ENCODE results near the gene THSD4.

The THSD4 gene

GRCh38 chr15:71088155-71088554 is 27.1 kb upstream of the THSD4 start:
- H3K27me3 ChIP-seq (ENCODE audit: insufficient read depth, poor library complexity, severe bottlenecking) = no peaks in the 10 kb centered on the region

GRCh38 chr15:71088683-71089082 is 26.6 kb upstream of the THSD4 start:
- no peak overlapping the region for H3K27ac ChIP-seq (replicated peaks)
- no peaks in the 10 kb centered on the region for H3K27me3 ChIP-seq (ENCODE audit: insufficient read depth, poor library complexity, severe bottlenecking)
- TF ChIP-seq REST (IDR thresholded peaks at IDR 0.05; ENCODE audit: insufficient replicate concordance, low read depth) = no peak
- TF ChIP-seq GABPA (IDR thresholded peaks at IDR 0.05; ENCODE audit: low read depth) = no peak
- TF ChIP-seq SPI1 (IDR thresholded peaks at IDR 0.05; ENCODE audit: borderline replicate concordance, low read depth) = no peak
- no peak for TF ChIP-seq CTCF (IDR thresholded peaks at IDR 0.05; ENCODE audit: insufficient read depth, low read length)
- TF ChIP-seq POLR2AphosphoS5 (IDR thresholded peaks at IDR 0.05; ENCODE audit: low read depth) = no peak
- no peak overlapping the region for H3K4me3 ChIP-seq (replicated peaks; ENCODE audit: insufficient read depth, low read length)
- DNase-seq (ENCODE audit: low read depth in 1 of 2, low spot score in 1 of 2) = no peak

More at GRCh38 chr15:71088155-71088554, 27.1 kb upstream of the THSD4 start:
- DNase-seq (ENCODE audit: low read depth in 1 of 2, low spot score in 1 of 2) = no peak
- no peak overlapping the region for H3K27ac ChIP-seq (replicated peaks)
- no peak overlapping the region for H3K4me3 ChIP-seq (replicated peaks; ENCODE audit: insufficient read depth, low read length)
- TF ChIP-seq CTCF (IDR thresholded peaks at IDR 0.05; ENCODE audit: insufficient read depth, low read length) (no peak), SPI1 (IDR thresholded peaks at IDR 0.05; ENCODE audit: borderline replicate concordance, low read depth) (no peak), GABPA (IDR thresholded peaks at IDR 0.05; ENCODE audit: low read depth) (no peak), REST (IDR thresholded peaks at IDR 0.05; ENCODE audit: insufficient replicate concordance, low read depth) (no peak), POLR2AphosphoS5 (IDR thresholded peaks at IDR 0.05; ENCODE audit: low read depth) (no peak)

GRCh38 chr15:71089801-71090200 is 25.5 kb upstream of the THSD4 start:
- no peak overlapping the region for H3K4me3 ChIP-seq (replicated peaks; ENCODE audit: insufficient read depth, low read length)
- DNase-seq (ENCODE audit: low read depth in 1 of 2, low spot score in 1 of 2) = no peak
- no peaks in the 10 kb centered on the region for H3K27me3 ChIP-seq (ENCODE audit: insufficient read depth, poor library complexity, severe bottlenecking)
- TF ChIP-seq REST (IDR thresholded peaks at IDR 0.05; ENCODE audit: insufficient replicate concordance, low read depth) = no peak
- no peak for TF ChIP-seq GABPA (IDR thresholded peaks at IDR 0.05; ENCODE audit: low read depth)
- TF ChIP-seq CTCF (IDR thresholded peaks at IDR 0.05; ENCODE audit: insufficient read depth, low read length) = no peak
- TF ChIP-seq POLR2AphosphoS5 (IDR thresholded peaks at IDR 0.05; ENCODE audit: low read depth) = no peak
- no peak for TF ChIP-seq SPI1 (IDR thresholded peaks at IDR 0.05; ENCODE audit: borderline replicate concordance, low read depth)
- H3K27ac ChIP-seq (replicated peaks) = no peak overlapping the region

All from HL-60 (cell line).